ENCODE results near the gene QSER1. TPM values are rescaled to one million over a fixed set of nuclear protein-coding genes. Genes with fewer than 3 reads are reported as not detected.
"Not testable (repeated sequence)": the region's sequence is repeated elsewhere in the genome, so short reads cannot be mapped to it uniquely, and the experiment has no call there.

QSER1 gene
- total RNA-seq, 2 experiments from 2014 or later, result 9.8 to 11.2 TPM

- Mint-ChIP-seq H3K27me3 (no peaks in the 10 kb centered on the region), H3K9me3 (no peaks in the 10 kb centered on the region), H3K4me3 (no peak overlapping the region), H3K36me3 (ENCODE audit: low read depth) (peaks cover 7% of the 10 kb centered on the region), H3K4me1 (peaks cover 19% of the 10 kb centered on the region), H3K27ac (no peak overlapping the region)
- ChIA-PET CTCF (no interaction called here), POLR2A (no interaction called here)
- no peak for DNase-seq
Measured at GRCh38 chr11:32916994-32917393, 24.4 kb downstream of the QSER1 start.

- Mint-ChIP-seq H3K36me3 (ENCODE audit: low read depth) (peaks cover 3% of the 10 kb centered on the region), H3K9me3 (no peaks in the 10 kb centered on the region), H3K4me1 (peaks cover 23% of the 10 kb centered on the region), H3K4me3 (no peak overlapping the region), H3K27ac (no peak overlapping the region), H3K27me3 (no peaks in the 10 kb centered on the region)
- POLR2A ChIA-PET, result no interaction called here
- DNase-seq, result no peak
- CTCF ChIA-PET, result no interaction called here
Measured at GRCh38 chr11:32918427-32918826, 25.8 kb downstream of the QSER1 start.

GRCh38 chr11:32919338-32919737, 26.7 kb downstream of the QSER1 start:
- Mint-ChIP-seq H3K27ac (no peak overlapping the region), H3K27me3 (no peaks in the 10 kb centered on the region), H3K4me3 (no peak overlapping the region), H3K36me3 (ENCODE audit: low read depth) (peaks cover 3% of the 10 kb centered on the region), H3K4me1 (peaks cover 23% of the 10 kb centered on the region), H3K9me3 (no peaks in the 10 kb centered on the region)
- DNase-seq, result no peak
- CTCF ChIA-PET, result no interaction called here
- POLR2A ChIA-PET, result no interaction called here

GRCh38 chr11:32920570-32920969, 28.0 kb downstream of the QSER1 start:
- DNase-seq, result no peak
- CTCF ChIA-PET, result no interaction called here
- H3K4me1 Mint-ChIP-seq, result peaks cover 23% of the 10 kb centered on the region
- H3K9me3 Mint-ChIP-seq, result no peaks in the 10 kb centered on the region
- no peak overlapping the region for H3K27ac Mint-ChIP-seq
- no peaks in the 10 kb centered on the region for H3K27me3 Mint-ChIP-seq
- H3K4me3 Mint-ChIP-seq, result no peak overlapping the region
- H3K36me3 Mint-ChIP-seq (ENCODE audit: low read depth), result peaks cover 3% of the 10 kb centered on the region
- POLR2A ChIA-PET, result no interaction called here

- CTCF ChIA-PET, result no interaction called here
- POLR2A ChIA-PET, result no interaction called here
- Mint-ChIP-seq H3K36me3 (ENCODE audit: low read depth) (peaks cover 3% of the 10 kb centered on the region), H3K9me3 (no peaks in the 10 kb centered on the region), H3K4me3 (no peak overlapping the region), H3K27me3 (no peaks in the 10 kb centered on the region), H3K27ac (no peak overlapping the region), H3K4me1 (peaks cover 23% of the 10 kb centered on the region)
- no peak for DNase-seq
Measured at GRCh38 chr11:32921204-32921603, 28.6 kb downstream of the QSER1 start.

- CTCF ChIA-PET, result interaction anchor here (0.8 kb wide), 1 partner anchor 37 kb away, joined by 3 read pairs; no protein-coding TSS in a partner anchor
- H3K27me3 Mint-ChIP-seq, result no peaks in the 10 kb centered on the region
- POLR2A ChIA-PET, result no interaction called here
- DNase-seq, result no peak
- peaks cover 5% of the 10 kb centered on the region for H3K4me1 Mint-ChIP-seq
- no peak overlapping the region for H3K4me3 Mint-ChIP-seq
- H3K36me3 Mint-ChIP-seq (ENCODE audit: low read depth), result peaks cover 42% of the 10 kb centered on the region
- H3K27ac Mint-ChIP-seq, result no peak overlapping the region
- no peaks in the 10 kb centered on the region for H3K9me3 Mint-ChIP-seq
Measured at GRCh38 chr11:32931606-32932005, 39.0 kb downstream of the QSER1 start.

GRCh38 chr11:32932196-32932595, 39.6 kb downstream of the QSER1 start:
- ChIA-PET CTCF (interaction anchor here (0.8 kb wide), 1 partner anchor 38 kb away, joined by 3 read pairs; no protein-coding TSS in a partner anchor), POLR2A (no interaction called here)
- peaks cover 5% of the 10 kb centered on the region for H3K4me1 Mint-ChIP-seq
- H3K27ac Mint-ChIP-seq, result no peak overlapping the region
- no peaks in the 10 kb centered on the region for H3K27me3 Mint-ChIP-seq
- H3K4me3 Mint-ChIP-seq, result no peak overlapping the region
- H3K36me3 Mint-ChIP-seq (ENCODE audit: low read depth), result peaks cover 47% of the 10 kb centered on the region
- DNase-seq, result no peak
- H3K9me3 Mint-ChIP-seq, result no peaks in the 10 kb centered on the region

GRCh38 chr11:32935462-32936029, 42.9 kb downstream of the QSER1 start:
- H3K27ac Mint-ChIP-seq, result no peak overlapping the region
- CTCF ChIA-PET, result no interaction called here

GRCh38 chr11:32936178-32936577, 43.6 kb downstream of the QSER1 start:
- H3K9me3 Mint-ChIP-seq, POLR2A ChIA-PET, H3K4me3 Mint-ChIP-seq, H3K27ac Mint-ChIP-seq, CTCF ChIA-PET, DNase-seq, H3K27me3 Mint-ChIP-seq: not testable (repeated sequence)
- Mint-ChIP-seq H3K36me3 (ENCODE audit: low read depth) (peaks cover 55% of the 10 kb centered on the region), H3K4me1 (peaks cover 13% of the 10 kb centered on the region)

More at GRCh38 chr11:32935462-32936029, 42.9 kb downstream of the QSER1 start:
- Mint-ChIP-seq H3K36me3 (ENCODE audit: low read depth) (peaks cover 51% of the 10 kb centered on the region), H3K9me3 (no peaks in the 10 kb centered on the region), H3K4me3 (no peak overlapping the region), H3K27me3 (no peaks in the 10 kb centered on the region), H3K4me1 (peaks cover 9% of the 10 kb centered on the region)
- POLR2A ChIA-PET, result no interaction called here
- DNase-seq, result no peak

GRCh38 chr11:32937283-32937682, 44.7 kb downstream of the QSER1 start:
- H3K27ac Mint-ChIP-seq, POLR2A ChIA-PET, DNase-seq, H3K27me3 Mint-ChIP-seq, CTCF ChIA-PET, H3K4me3 Mint-ChIP-seq, H3K9me3 Mint-ChIP-seq: not testable (repeated sequence)
- H3K4me1 Mint-ChIP-seq, result peaks cover 14% of the 10 kb centered on the region
- peaks cover 45% of the 10 kb centered on the region for H3K36me3 Mint-ChIP-seq (ENCODE audit: low read depth)

- CTCF ChIA-PET, result interaction anchor here (0.7 to 1.2 kb wide), 2 partner anchors 21 to 519 kb away, joined by 3 read pairs; no protein-coding TSS in a partner anchor
- Mint-ChIP-seq H3K27me3 (no peaks in the 10 kb centered on the region), H3K9me3 (no peaks in the 10 kb centered on the region), H3K36me3 (ENCODE audit: low read depth) (peaks cover 30% of the 10 kb centered on the region), H3K4me3 (no peak overlapping the region), H3K27ac (no peak overlapping the region), H3K4me1 (peaks cover 14% of the 10 kb centered on the region)
- no peak for DNase-seq
- POLR2A ChIA-PET, result no interaction called here
Measured at GRCh38 chr11:32939046-32939445, 46.4 kb downstream of the QSER1 start.

GRCh38 chr11:32939866-32940265, 47.3 kb downstream of the QSER1 start:
- no peak for DNase-seq
- no peaks in the 10 kb centered on the region for H3K9me3 Mint-ChIP-seq
- H3K4me3 Mint-ChIP-seq, result no peak overlapping the region
- no peak overlapping the region for H3K27ac Mint-ChIP-seq
- no peaks in the 10 kb centered on the region for H3K27me3 Mint-ChIP-seq
- H3K36me3 Mint-ChIP-seq (ENCODE audit: low read depth), result peaks cover 23% of the 10 kb centered on the region
- peaks cover 14% of the 10 kb centered on the region for H3K4me1 Mint-ChIP-seq
- ChIA-PET POLR2A (no interaction called here), CTCF (interaction anchor here (0.6 to 1.2 kb wide), 2 partner anchors 20 to 47 kb away, joined by 3 read pairs; partner anchors contain the start of gene QSER1)

- no peak for DNase-seq
- ChIA-PET POLR2A (no interaction called here), CTCF (no interaction called here)
- peaks cover 25% of the 10 kb centered on the region for H3K36me3 Mint-ChIP-seq (ENCODE audit: low read depth)
- H3K4me1 Mint-ChIP-seq, result peaks cover 14% of the 10 kb centered on the region
- no peak overlapping the region for H3K27ac Mint-ChIP-seq
- no peaks in the 10 kb centered on the region for H3K27me3 Mint-ChIP-seq
- no peaks in the 10 kb centered on the region for H3K9me3 Mint-ChIP-seq
- no peak overlapping the region for H3K4me3 Mint-ChIP-seq
Measured at GRCh38 chr11:32940865-32941264, 48.3 kb downstream of the QSER1 start.

- Mint-ChIP-seq H3K36me3 (ENCODE audit: low read depth) (peaks cover 16% of the 10 kb centered on the region), H3K27ac (no peak overlapping the region), H3K4me3 (no peak overlapping the region), H3K4me1 (no peaks in the 10 kb centered on the region), H3K27me3 (no peaks in the 10 kb centered on the region), H3K9me3 (peaks cover 8% of the 10 kb centered on the region)
- CTCF ChIA-PET, result no interaction called here
- POLR2A ChIA-PET, result no interaction called here
- DNase-seq, result no peak
Measured at GRCh38 chr11:32947978-32948377, 55.4 kb downstream of the QSER1 start.

Measured in activated CD4-positive, alpha-beta memory T cell treated with anti-CD3 and anti-CD28 coated beads, Interleukin-2, amount 10 ng/mL, durations not matched to agents 7 days and 5 days (primary cell).